Measurements from ENCODE around the gene NCR3LG1. TPM values are rescaled to one million over a fixed set of nuclear protein-coding genes. Genes with fewer than 3 reads are reported as not detected.

NCR3LG1 gene
- total and polyA plus RNA-seq, 4 donors, result 0.18 to 0.75 (median 0.38) TPM

DNA sequence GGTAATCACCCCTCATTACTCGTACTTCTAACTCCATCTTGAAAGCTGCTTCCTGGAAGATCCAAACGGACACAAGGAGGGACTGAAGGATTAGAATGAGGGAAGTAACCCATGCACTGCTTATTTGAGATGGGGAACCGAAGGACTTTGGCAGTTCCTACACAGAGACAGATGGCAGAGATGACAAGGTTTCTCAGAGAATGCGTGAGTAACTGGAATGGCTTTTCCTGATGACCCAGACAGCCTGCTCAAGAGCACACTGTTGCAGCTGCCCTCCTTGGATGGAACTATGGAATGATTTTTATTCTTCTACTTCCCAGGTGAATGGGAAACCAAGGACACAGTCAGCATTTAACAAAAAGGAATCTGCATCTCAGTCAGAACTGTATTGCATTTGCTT lies 29.6 kb downstream of the NCR3LG1 start:
- Histone ChIP-seq H3K36me3 (ENCODE audit: control insufficient read depth in 4 of 4, insufficient read depth in 3 of 4, low read depth in 1 of 4, low read length in 3 of 4) (no peaks in the 10 kb centered on the region), H3K27ac (ENCODE audit: low read depth in 1 of 2, low read length in 2 of 2) (no peak overlapping the region), H3K27me3 (ENCODE audit: control insufficient read depth in 4 of 4, insufficient read depth in 4 of 4, low read length in 3 of 4) (no peaks in the 10 kb centered on the region), H3K9ac (ENCODE audit: low read depth in 1 of 2, low read length in 2 of 2) (no peak overlapping the region), H3K4me3 (ENCODE audit: low read depth in 1 of 3, low read length in 3 of 3) (no peak overlapping the region), H3K4me1 (ENCODE audit: control insufficient read depth in 4 of 4, insufficient read depth in 4 of 4, low read length in 3 of 4) (no peaks in the 10 kb centered on the region), H3K9me3 (ENCODE audit: control insufficient read depth in 4 of 4, low read length in 3 of 4) (peaks cover 0 to 13% (median 3%) of the 10 kb centered on the region in 4 donors)
- TF ChIP-seq, protein P1, sequence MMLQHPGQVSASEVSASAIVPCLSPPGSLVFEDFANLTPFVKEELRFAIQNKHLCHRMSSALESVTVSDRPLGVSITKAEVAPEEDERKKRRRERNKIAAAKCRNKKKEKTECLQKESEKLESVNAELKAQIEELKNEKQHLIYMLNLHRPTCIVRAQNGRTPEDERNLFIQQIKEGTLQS (IDR thresholded peaks at IDR 0.05), result no peak
- DNase-seq (ENCODE audit: low spot score), result no peak
- WGBS, result 83% methylated on average over 4 of the region's 4 CpGs

DNA sequence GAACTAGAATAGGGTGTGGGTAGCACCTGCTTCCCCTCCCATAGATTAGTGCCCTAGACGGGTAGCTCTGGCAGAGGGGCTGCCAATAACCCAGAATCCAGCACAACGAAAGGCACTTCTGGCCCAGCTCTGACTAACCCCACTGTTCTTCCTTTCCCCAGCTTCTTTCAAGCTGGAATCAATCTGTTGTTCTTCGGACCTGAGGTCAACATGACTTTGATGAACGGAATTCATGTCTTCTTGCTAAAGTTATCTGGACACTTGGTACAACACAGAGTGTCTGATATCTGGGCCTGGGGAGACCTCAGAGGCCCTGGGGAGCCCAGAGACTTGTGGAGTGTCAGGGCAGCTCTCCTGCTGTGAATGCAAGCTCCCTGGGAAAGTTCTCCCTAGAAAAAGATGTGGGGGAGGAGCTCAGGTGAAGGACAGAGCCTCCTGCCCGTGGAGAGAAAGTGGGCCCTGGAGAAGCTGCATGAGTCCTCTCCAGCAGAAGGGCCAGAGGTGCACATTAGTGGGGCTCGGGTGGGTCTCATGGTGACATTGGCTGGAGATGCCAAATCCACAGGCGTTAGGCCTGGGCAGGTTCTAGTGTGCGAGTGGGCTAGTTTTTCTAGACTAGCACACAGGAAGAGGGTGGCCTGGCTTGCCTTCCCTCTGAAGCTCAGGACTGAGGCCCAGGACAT lies 30.6 kb downstream of the NCR3LG1 start:
- TF ChIP-seq YY1 (IDR thresholded peaks at IDR 0.05) (no peak), SP1 (IDR thresholded peaks at IDR 0.05) (no peak), FOXA1 (IDR thresholded peaks at IDR 0.05) (no peak), EGR1 (IDR thresholded peaks at IDR 0.05; ENCODE audit: low read depth in 2 of 2) (no peak), JUND (IDR thresholded peaks at IDR 0.05) (no peak), RXRA (IDR thresholded peaks at IDR 0.05) (no peak), RAD21 (IDR thresholded peaks at IDR 0.05) (no peak), FOXA2 (IDR thresholded peaks at IDR 0.05) (no peak), GABPA (IDR thresholded peaks at IDR 0.05 in 1 of 2, conservative IDR thresholded peaks at IDR 0.05 in 1 of 2) (no peak), TAF1 (conservative IDR thresholded peaks at IDR 0.05) (no peak), HNF4G (IDR thresholded peaks at IDR 0.05) (no peak), NR2F2 (IDR thresholded peaks at IDR 0.05) (no peak), HNF4A (conservative IDR thresholded peaks at IDR 0.05) (no peak)
- TF ChIP-seq, protein P2, sequence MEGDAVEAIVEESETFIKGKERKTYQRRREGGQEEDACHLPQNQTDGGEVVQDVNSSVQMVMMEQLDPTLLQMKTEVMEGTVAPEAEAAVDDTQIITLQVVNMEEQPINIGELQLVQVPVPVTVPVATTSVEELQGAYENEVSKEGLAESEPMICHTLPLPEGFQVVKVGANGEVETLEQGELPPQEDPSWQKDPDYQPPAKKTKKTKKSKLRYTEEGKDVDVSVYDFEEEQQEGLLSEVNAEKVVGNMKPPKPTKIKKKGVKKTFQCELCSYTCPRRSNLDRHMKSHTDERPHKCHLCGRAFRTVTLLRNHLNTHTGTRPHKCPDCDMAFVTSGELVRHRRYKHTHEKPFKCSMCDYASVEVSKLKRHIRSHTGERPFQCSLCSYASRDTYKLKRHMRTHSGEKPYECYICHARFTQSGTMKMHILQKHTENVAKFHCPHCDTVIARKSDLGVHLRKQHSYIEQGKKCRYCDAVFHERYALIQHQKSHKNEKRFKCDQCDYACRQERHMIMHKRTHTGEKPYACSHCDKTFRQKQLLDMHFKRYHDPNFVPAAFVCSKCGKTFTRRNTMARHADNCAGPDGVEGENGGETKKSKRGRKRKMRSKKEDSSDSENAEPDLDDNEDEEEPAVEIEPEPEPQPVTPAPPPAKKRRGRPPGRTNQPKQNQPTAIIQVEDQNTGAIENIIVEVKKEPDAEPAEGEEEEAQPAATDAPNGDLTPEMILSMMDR (IDR thresholded peaks at IDR 0.05; ENCODE audit: low read depth, low read length, missing input control), result no peak
- TF ChIP-seq, protein P3, sequence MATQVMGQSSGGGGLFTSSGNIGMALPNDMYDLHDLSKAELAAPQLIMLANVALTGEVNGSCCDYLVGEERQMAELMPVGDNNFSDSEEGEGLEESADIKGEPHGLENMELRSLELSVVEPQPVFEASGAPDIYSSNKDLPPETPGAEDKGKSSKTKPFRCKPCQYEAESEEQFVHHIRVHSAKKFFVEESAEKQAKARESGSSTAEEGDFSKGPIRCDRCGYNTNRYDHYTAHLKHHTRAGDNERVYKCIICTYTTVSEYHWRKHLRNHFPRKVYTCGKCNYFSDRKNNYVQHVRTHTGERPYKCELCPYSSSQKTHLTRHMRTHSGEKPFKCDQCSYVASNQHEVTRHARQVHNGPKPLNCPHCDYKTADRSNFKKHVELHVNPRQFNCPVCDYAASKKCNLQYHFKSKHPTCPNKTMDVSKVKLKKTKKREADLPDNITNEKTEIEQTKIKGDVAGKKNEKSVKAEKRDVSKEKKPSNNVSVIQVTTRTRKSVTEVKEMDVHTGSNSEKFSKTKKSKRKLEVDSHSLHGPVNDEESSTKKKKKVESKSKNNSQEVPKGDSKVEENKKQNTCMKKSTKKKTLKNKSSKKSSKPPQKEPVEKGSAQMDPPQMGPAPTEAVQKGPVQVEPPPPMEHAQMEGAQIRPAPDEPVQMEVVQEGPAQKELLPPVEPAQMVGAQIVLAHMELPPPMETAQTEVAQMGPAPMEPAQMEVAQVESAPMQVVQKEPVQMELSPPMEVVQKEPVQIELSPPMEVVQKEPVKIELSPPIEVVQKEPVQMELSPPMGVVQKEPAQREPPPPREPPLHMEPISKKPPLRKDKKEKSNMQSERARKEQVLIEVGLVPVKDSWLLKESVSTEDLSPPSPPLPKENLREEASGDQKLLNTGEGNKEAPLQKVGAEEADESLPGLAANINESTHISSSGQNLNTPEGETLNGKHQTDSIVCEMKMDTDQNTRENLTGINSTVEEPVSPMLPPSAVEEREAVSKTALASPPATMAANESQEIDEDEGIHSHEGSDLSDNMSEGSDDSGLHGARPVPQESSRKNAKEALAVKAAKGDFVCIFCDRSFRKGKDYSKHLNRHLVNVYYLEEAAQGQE (IDR thresholded peaks at IDR 0.05), result no peak
- TF ChIP-seq, protein P1 (IDR thresholded peaks at IDR 0.05), result no peak
- TF ChIP-seq, protein P4, sequence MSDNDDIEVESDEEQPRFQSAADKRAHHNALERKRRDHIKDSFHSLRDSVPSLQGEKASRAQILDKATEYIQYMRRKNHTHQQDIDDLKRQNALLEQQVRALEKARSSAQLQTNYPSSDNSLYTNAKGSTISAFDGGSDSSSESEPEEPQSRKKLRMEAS (IDR thresholded peaks at IDR 0.05), result no peak
- TF ChIP-seq, protein P5, sequence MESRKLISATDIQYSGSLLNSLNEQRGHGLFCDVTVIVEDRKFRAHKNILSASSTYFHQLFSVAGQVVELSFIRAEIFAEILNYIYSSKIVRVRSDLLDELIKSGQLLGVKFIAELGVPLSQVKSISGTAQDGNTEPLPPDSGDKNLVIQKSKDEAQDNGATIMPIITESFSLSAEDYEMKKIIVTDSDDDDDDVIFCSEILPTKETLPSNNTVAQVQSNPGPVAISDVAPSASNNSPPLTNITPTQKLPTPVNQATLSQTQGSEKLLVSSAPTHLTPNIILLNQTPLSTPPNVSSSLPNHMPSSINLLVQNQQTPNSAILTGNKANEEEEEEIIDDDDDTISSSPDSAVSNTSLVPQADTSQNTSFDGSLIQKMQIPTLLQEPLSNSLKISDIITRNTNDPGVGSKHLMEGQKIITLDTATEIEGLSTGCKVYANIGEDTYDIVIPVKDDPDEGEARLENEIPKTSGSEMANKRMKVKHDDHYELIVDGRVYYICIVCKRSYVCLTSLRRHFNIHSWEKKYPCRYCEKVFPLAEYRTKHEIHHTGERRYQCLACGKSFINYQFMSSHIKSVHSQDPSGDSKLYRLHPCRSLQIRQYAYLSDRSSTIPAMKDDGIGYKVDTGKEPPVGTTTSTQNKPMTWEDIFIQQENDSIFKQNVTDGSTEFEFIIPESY (IDR thresholded peaks at IDR 0.05), result no peak
- DNase-seq (ENCODE audit: low spot score), result no peak
- Histone ChIP-seq H3K4me1 (ENCODE audit: control insufficient read depth in 4 of 4, insufficient read depth in 4 of 4, low read length in 3 of 4) (no peaks in the 10 kb centered on the region), H3K27ac (ENCODE audit: low read depth in 1 of 2, low read length in 2 of 2) (no peak overlapping the region), H3K9me3 (ENCODE audit: control insufficient read depth in 4 of 4, low read length in 3 of 4) (peaks cover 0 to 11% (median 3%) of the 10 kb centered on the region in 4 donors), H3K4me3 (ENCODE audit: low read depth in 1 of 3, low read length in 3 of 3) (no peak overlapping the region), H3K36me3 (ENCODE audit: control insufficient read depth in 4 of 4, insufficient read depth in 3 of 4, low read depth in 1 of 4, low read length in 3 of 4) (no peaks in the 10 kb centered on the region), H3K9ac (ENCODE audit: low read depth in 1 of 2, low read length in 2 of 2) (no peak overlapping the region), H3K27me3 (ENCODE audit: control insufficient read depth in 4 of 4, insufficient read depth in 4 of 4, low read length in 3 of 4) (no peaks in the 10 kb centered on the region)
- 83% methylated on average over 8 of the region's 8 CpGs for WGBS
